ENCODE results near the gene MELK. TPM values are rescaled to one million over a fixed set of nuclear protein-coding genes. Genes with fewer than 3 reads are reported as not detected.

The MELK gene
- total and polyA plus RNA-seq, 10 of the 15 experiments (the other 5 are each of a cell fraction or from before 2014, with no cell fraction given) = 38.7 to 80.3 (median 51.6) TPM

- TF ChIP-seq RB1 (IDR thresholded peaks at IDR 0.05; ENCODE audit: borderline replicate concordance) = no peak
- no peak for TF ChIP-seq POLR2A (IDR thresholded peaks at IDR 0.05; ENCODE audit: low read depth, low read length)
- no peak for TF ChIP-seq TCF3 (IDR thresholded peaks at IDR 0.05; ENCODE audit: borderline replicate concordance, insufficient read depth, low read depth, low read length)
- no peak for TF ChIP-seq NKRF (conservative IDR thresholded peaks at IDR 0.05)
- ChIA-PET POLR2A (no interaction called here), CTCF (interaction anchor here (0.7 to 1.1 kb wide), 2 partner anchors 10 to 21 kb away, joined by 3 to 5 read pairs; no protein-coding TSS in a partner anchor), RAD21 (ENCODE audit: unreplicated experiment) (no interaction called here), SMC1A (ENCODE audit: uncharacterized antibody, unreplicated experiment) (interaction anchor here (1.1 kb wide), 2 partner anchors 28 to 89 kb away, joined by 3 read pairs; no protein-coding TSS in a partner anchor)
- no peaks in the 10 kb centered on the region for H3K27me3 ChIP-seq (replicated peaks in 1 of 2; ENCODE audit: control insufficient read depth in 2 of 2, insufficient read depth in 2 of 2, low read length in 1 of 2)
- H4K20me1 ChIP-seq (ENCODE audit: control insufficient read depth, insufficient read depth) = no peaks in the 10 kb centered on the region
- no peaks in the 10 kb centered on the region for H3K9me3 ChIP-seq (replicated peaks; ENCODE audit: control insufficient read depth, insufficient read depth, low read length)
- no peak overlapping the region for H3K27ac ChIP-seq (ENCODE audit: control insufficient read depth, insufficient read depth)
- no peak overlapping the region for H2AFZ ChIP-seq (ENCODE audit: control insufficient read depth, low read depth, low read length)
- H3K4me1 ChIP-seq (ENCODE audit: control insufficient read depth, insufficient read depth, low read length) = no peaks in the 10 kb centered on the region
- H3K9ac ChIP-seq (ENCODE audit: control insufficient read depth, insufficient read depth, low read length) = no peak overlapping the region
- H3K79me2 ChIP-seq (ENCODE audit: control insufficient read depth, insufficient read depth, low read length) = no peaks in the 10 kb centered on the region
- H3K36me3 ChIP-seq (ENCODE audit: control insufficient read depth in 2 of 2, insufficient read depth in 2 of 2, low read length in 1 of 2) = no peaks in the 10 kb centered on the region
- intact Hi-C loops (cut with micrococcal nuclease; ENCODE audit: unreplicated experiment) (loop anchor here (10.0 kb wide), 1 partner anchor 397 kb away; no protein-coding TSS in a partner anchor), in situ Hi-C loops (cut with MboI) (loop anchor here (5.0 kb wide), 1 partner anchor 90 kb away; no protein-coding TSS in a partner anchor)
- H3K4me2 ChIP-seq (ENCODE audit: control insufficient read depth, insufficient read depth) = no peak overlapping the region
- ATAC-seq (no peak), FAIRE-seq (no peak), DNase-seq (ENCODE audit: low read depth, low spot score) (no peak)
- BruUV-seq (replicated peaks) = no TSS peak
- H3K4me3 ChIP-seq = no peak overlapping the region
- 51% methylated on average over 8 of the region's 8 CpGs for WGBS (ENCODE audit: insufficient coverage, insufficient replicate concordance, low lambda C conversion rate, missing lambda C conversion rate)
These were observed 149.3 kb downstream of the MELK start for GRCh38 chr9:36721846-36722588.

Measured in GM12878 (cell line).